Medulla oblongata (tissue), 1 donor: ENCODE data around the gene CHRNA5.

Source experiments
- DNase-seq: peaks from one replicate; pipeline ENCODE4 v3.0.0-alpha.2; 2015; ENCODE audit errors: extremely low spot score

The CHRNA5 gene

DNA sequence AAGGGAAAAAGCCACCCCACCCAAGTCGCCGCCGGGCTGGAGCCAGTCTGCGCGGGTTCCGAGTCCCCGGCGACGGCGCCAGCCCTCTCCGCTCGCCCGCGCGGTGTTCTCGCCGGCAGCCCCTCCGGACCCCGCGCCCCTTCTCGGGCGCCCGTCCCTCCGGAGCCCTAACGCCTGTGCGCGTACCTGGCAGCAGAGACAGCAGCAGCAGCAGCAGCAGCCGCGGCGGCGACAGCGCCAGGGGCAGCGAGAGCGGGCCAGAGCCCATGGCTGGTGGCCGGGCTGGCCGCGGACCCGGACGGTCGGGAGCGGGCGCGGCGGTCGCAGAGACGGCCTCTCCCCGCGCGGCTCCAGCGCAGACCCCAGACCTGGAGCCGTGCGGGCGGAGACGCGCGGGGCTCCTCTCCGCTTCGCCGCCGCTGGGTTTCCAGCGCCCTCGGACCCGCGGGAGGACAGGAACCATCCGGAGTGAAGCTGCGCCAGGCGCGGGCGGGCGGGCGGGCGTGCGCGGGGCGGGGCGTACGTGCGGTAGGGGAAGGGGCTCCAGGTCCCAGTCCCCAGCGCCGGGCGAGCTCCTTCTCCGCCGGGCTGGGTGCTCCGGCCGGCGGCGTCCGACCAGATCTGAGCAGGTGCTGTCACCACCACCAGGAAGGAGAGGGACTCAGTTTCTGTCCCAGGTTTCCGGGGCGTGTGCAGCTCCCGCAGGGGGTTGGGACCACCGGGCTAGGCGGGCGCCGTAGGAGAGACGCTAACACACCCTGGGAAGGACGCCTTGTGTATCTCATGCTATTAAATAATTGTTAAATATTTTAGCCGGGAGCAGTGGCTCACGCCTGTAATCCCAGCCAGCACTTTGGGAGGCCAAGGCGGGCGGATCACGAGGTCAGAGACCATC, 55.5 kb downstream of the CHRNA5 start, which contains the start of gene CHRNA3:
Gene CHRNA3 (minus strand): TSS at position 470 of the 895 bp plus-strand sequence. CDS start 202 bp downstream, at position 268.
- DNase-seq, result no peak

- DNase-seq, result no peak
Measured at GRCh38 chr15:78621810-78622402, 56.6 kb downstream of the CHRNA5 start.

GRCh38 chr15:78623786-78624497, 58.6 kb downstream of the CHRNA5 start:
- no peak for DNase-seq

GRCh38 chr15:78624651-78625590, 59.6 kb downstream of the CHRNA5 start:
- DNase-seq, result no peak

DNA sequence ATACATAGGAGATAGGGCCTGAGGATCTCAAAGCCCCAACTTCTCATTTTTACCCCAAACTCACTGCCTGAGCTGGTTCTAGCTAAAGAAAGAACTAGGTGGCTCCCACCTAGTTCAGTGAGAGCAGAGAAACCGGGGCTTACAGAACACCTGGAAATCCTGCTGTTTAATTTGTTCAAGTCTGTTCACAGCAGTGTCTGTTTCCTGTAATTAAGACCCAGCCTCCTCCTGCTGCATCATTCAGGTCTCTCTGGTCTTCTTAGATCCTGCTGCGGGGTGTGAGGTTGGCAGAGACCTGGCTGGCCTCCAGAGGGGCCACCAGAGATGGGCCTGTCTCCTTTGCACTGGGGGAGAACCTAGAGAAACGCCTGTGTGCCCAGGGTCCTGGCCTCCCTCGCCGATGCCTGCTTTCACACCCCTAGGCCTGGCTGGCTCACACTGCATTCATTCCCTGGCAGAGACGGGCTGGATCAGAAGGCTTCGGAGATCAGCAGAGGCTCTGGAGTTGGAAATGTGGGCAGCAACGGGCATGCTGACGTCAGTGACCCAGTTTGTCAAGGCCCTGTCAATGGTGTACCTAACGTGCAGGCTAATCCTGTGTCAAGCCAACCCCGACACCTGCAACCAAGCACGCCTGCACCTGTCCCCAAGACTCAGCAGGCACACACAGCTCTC, 60.4 kb downstream of the CHRNA5 start:
- no peak for DNase-seq

- no peak for DNase-seq
Measured at GRCh38 chr15:78626381-78626995, 61.2 kb downstream of the CHRNA5 start.

DNA sequence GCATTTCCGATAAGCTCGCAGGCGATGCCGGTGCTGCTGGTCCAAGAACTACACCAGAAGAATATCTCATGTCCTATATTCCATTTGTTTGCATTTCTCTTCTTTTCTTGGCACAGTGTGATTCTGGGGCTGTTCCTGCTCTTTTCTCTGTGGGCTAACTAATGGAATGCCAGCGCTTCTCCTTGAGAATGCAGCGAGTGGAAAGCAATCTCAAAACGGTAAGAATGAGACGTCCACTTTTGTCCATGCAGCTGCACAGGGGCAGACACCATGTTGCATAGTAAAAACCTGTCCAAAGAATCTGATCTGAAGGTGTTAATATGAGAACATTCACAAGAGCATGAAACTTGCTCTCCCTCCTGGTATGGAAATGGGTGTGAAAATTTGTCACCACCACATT, 62.0 kb downstream of the CHRNA5 start:
- DNase-seq, result no peak

GRCh38 chr15:78628227-78628626, 62.9 kb downstream of the CHRNA5 start:
- no peak for DNase-seq

GRCh38 chr15:78629031-78629715, 63.9 kb downstream of the CHRNA5 start:
- DNase-seq, result no peak

DNA sequence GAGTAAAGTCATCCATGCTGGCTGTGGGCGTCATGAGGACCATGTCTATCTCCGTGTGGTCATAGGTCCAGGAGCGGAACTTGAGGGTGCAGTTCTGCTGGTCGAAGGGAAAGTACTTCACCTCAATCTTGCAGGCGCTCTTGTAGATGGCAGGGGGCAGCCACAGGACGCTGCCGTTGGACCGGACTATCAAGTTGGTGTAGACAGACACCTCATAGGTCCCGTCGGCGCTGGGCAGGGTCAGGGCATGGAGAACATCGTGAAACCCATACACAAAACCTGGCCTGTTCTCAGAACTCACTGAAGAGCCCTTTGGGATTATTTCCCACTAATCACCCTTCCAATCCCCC, 64.4 kb downstream of the CHRNA5 start:
- no peak for DNase-seq

GRCh38 chr15:78630886-78631633, 65.7 kb downstream of the CHRNA5 start:
- DNase-seq, result no peak

GRCh38 chr15:78633348-78633747, 68.0 kb downstream of the CHRNA5 start:
- DNase-seq, result no peak

GRCh38 chr15:78634210-78635145, 69.2 kb downstream of the CHRNA5 start:
- DNase-seq, result no peak

- no peak for DNase-seq
Measured at GRCh38 chr15:78635346-78635745, 70.0 kb downstream of the CHRNA5 start.

DNA sequence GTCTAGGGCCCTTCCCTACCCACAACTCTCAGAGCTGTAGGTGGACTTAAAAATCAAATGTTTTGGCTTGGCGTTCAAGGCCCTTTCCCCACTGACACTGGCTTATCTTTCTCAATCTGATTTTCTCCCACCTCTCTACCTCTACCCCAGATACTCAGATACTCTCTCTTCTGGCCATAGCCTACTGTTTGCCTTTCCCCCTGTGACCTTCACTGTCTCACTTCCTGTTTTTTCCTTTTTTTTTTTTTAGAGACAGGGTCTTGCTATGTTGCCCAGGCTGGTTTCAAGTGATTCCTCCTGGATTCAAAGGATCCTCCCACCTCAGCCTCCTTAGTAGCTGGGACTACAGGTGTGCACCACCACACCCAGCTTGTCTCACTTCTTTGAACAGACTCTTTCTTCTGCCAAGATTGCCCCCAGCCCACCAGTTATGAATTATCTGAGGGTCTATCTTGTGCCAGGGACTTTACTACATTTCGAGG, 71.1 kb downstream of the CHRNA5 start:
- DNase-seq, result no peak

GRCh38 chr15:78637776-78638435, 72.6 kb downstream of the CHRNA5 start:
- no peak for DNase-seq

GRCh38 chr15:78638658-78639314, 73.5 kb downstream of the CHRNA5 start:
- peak; percentile 59 for DNase-seq
